GM12878 (cell line): ENCODE measurements around the gene SCUBE3. TPM values are rescaled to one million over a fixed set of nuclear protein-coding genes. Genes with fewer than 3 reads are reported as not detected.

ENCODE experiments used
- BMI1 ChIP-seq: fragments of 450-650 bp; IDR thresholded peaks from 2 replicates; pipeline ENCODE4 v1.6.1; 2016; ENCODE audit warnings: mild to moderate bottlenecking, moderate library complexity, borderline replicate concordance
- CREM ChIP-seq: IDR thresholded peaks from 2 replicates; pipeline ENCODE4 v1.6.1; 2014; ENCODE audit warnings: antibody characterized with exemption, low read depth
- NFXL1 ChIP-seq: fragments of 450-650 bp; IDR thresholded peaks from 2 replicates; pipeline ENCODE4 v1.6.1; 2017; ENCODE audit warnings: antibody characterized with exemption, mild to moderate bottlenecking, borderline replicate concordance
- SRF ChIP-seq, 2 experiments: IDR thresholded peaks; 2 replicates each; pipeline ENCODE4 v1.6.1; 2011; ENCODE audit warnings: low read depth in 2 of 2, low read length in 2 of 2, mild to moderate bottlenecking in 1 of 2, moderate library complexity in 1 of 2
- ZBED1 ChIP-seq: IDR thresholded peaks from 2 replicates; pipeline ENCODE4 v1.6.1; 2016; ENCODE audit warnings: borderline replicate concordance
- ZNF217 ChIP-seq: fragments of 450-650 bp; IDR thresholded peaks from 2 replicates; pipeline ENCODE4 v1.6.1; 2017; ENCODE audit warnings: antibody characterized with exemption, mild to moderate bottlenecking
- polyA plus RNA-seq, 11 experiments: library from polyadenylated mRNA; depleted of rRNA in 4 of 11; unstranded in 6 of 11; stranded (reverse) in 5 of 11; fragments of >200 nt; fragmentation: Nextera tagmentation in 4 of 11; fragmentation: Illumina TruSeq in 1 of 11; extraction: Ambion mirVana in 4 of 11; extraction: Trizol in 1 of 11; gene quantifications; 1 replicate in 1 of 11; 2 replicates in 10 of 11; pipeline versions ENCODE4 v1.2.1 to v1.2.3, GENCODE V29; 2011 to 2016; ENCODE audit warnings: inconsistent platforms in 2 of 11, missing spikeins in 2 of 11, low read depth in 1 of 11
- total RNA-seq, 4 experiments: library from RNA; depleted of rRNA in 3 of 4; stranded (reverse); fragments of >200 nt in 3 of 4; fragmentation: Illumina TruSeq in 1 of 4; extraction: Trizol in 1 of 4; gene quantifications; 2 replicates each; pipeline versions ENCODE4 v1.2.1 to v1.2.3, GENCODE V29; 2013 to 2021
- TF ChIP-seq, protein P1 (sequence below): IDR thresholded peaks from 2 replicates; pipeline ENCODE4 v1.6.1; 2011; ENCODE audit warnings: borderline replicate concordance, low read depth, mild to moderate bottlenecking, moderate library complexity, low read length; ENCODE audit not compliant: insufficient read depth, poor library complexity, severe bottlenecking
- TF ChIP-seq, protein P2 (sequence below): IDR thresholded peaks from 2 replicates; pipeline ENCODE4 v1.6.1; 2012; ENCODE audit warnings: improper control_type of control experiment, low read depth, low read length; ENCODE audit not compliant: insufficient replicate concordance

The SCUBE3 gene
- total and polyA plus RNA-seq, 10 of the 15 experiments (the other 5 are each of a cell fraction or from before 2014, with no cell fraction given), result under 0.01 to 0.20 (median 0.07) TPM; not detected in 4

DNA sequence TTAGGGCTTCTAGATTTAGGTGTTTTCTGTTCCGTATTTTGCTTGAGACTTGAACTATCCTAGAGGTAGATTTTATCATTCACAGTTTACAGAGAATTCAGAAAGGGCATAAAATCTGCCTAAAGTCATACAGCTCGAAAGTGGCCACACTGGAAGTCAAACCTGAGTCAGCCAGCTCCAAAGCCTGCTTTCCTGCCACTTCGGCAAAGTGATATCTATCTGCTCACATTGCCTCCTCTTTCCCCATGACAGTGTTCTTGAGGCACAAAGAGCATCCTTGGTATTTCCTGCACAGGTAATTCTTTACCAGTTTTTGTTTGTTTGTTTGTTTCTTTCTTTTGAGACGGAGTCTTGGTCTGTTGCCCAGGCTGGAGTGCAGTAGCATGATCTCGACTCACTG, 19.4 kb upstream of the SCUBE3 start (continued):
- no peak for TF ChIP-seq SRF (IDR thresholded peaks at IDR 0.05; ENCODE audit: low read depth in 2 of 2, low read length in 2 of 2)
- TF ChIP-seq, protein P1, sequence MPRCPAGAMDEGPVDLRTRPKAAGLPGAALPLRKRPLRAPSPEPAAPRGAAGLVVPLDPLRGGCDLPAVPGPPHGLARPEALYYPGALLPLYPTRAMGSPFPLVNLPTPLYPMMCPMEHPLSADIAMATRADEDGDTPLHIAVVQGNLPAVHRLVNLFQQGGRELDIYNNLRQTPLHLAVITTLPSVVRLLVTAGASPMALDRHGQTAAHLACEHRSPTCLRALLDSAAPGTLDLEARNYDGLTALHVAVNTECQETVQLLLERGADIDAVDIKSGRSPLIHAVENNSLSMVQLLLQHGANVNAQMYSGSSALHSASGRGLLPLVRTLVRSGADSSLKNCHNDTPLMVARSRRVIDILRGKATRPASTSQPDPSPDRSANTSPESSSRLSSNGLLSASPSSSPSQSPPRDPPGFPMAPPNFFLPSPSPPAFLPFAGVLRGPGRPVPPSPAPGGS, result no peak
- TF ChIP-seq NFXL1, result no peak
- no peak for TF ChIP-seq ZBED1
- no peak for TF ChIP-seq CREM
- no peak for TF ChIP-seq BMI1
- TF ChIP-seq, protein P2, sequence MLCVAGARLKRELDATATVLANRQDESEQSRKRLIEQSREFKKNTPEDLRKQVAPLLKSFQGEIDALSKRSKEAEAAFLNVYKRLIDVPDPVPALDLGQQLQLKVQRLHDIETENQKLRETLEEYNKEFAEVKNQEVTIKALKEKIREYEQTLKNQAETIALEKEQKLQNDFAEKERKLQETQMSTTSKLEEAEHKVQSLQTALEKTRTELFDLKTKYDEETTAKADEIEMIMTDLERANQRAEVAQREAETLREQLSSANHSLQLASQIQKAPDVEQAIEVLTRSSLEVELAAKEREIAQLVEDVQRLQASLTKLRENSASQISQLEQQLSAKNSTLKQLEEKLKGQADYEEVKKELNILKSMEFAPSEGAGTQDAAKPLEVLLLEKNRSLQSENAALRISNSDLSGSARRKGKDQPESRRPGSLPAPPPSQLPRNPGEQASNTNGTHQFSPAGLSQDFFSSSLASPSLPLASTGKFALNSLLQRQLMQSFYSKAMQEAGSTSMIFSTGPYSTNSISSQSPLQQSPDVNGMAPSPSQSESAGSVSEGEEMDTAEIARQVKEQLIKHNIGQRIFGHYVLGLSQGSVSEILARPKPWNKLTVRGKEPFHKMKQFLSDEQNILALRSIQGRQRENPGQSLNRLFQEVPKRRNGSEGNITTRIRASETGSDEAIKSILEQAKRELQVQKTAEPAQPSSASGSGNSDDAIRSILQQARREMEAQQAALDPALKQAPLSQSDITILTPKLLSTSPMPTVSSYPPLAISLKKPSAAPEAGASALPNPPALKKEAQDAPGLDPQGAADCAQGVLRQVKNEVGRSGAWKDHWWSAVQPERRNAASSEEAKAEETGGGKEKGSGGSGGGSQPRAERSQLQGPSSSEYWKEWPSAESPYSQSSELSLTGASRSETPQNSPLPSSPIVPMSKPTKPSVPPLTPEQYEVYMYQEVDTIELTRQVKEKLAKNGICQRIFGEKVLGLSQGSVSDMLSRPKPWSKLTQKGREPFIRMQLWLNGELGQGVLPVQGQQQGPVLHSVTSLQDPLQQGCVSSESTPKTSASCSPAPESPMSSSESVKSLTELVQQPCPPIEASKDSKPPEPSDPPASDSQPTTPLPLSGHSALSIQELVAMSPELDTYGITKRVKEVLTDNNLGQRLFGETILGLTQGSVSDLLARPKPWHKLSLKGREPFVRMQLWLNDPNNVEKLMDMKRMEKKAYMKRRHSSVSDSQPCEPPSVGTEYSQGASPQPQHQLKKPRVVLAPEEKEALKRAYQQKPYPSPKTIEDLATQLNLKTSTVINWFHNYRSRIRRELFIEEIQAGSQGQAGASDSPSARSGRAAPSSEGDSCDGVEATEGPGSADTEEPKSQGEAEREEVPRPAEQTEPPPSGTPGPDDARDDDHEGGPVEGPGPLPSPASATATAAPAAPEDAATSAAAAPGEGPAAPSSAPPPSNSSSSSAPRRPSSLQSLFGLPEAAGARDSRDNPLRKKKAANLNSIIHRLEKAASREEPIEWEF, result no peak
- TF ChIP-seq ZNF217, result no peak
- TF ChIP-seq, all 136 proteins: peak for 0
